Calu3 (cell line): ENCODE measurements around the gene MPND. TPM values are rescaled to one million over a fixed set of nuclear protein-coding genes. Genes with fewer than 3 reads are reported as not detected.

Experiments used
- BruUV-seq: library from RNA; stranded (reverse); fragments of 400-500 nt; replicated peaks from 2 replicates; lab custom pipeline; 2021; lab: Mats Ljungman, UMichigan
- CTCF ChIA-PET: fragments of 300-600 bp; sonication (Branson Sonifier 250); formaldehyde crosslinking; loops from one replicate; lab custom pipeline; 2022; ENCODE audit warnings: antibody characterized with exemption; lab: Charles Lee
- DNase-seq: peaks from one replicate; pipeline ENCODE4 v3.0.0; 2022
- H3K27ac Mint-ChIP-seq: one replicate; pipeline ENCODE4 v1.8.0; 2022; ENCODE audit warnings: mixed read lengths; ENCODE audit not compliant: unreplicated experiment
- H3K27me3 Mint-ChIP-seq: one replicate; pipeline ENCODE4 v1.8.0; 2022; ENCODE audit warnings: mixed read lengths; ENCODE audit not compliant: unreplicated experiment
- H3K36me3 Mint-ChIP-seq: one replicate; pipeline ENCODE4 v1.8.0; 2022; ENCODE audit warnings: mild to moderate bottlenecking, moderate library complexity, mixed read lengths; ENCODE audit not compliant: insufficient read depth, unreplicated experiment
- H3K4me1 Mint-ChIP-seq: one replicate; pipeline ENCODE4 v1.8.0; 2022; ENCODE audit warnings: mild to moderate bottlenecking, low read depth, mixed read lengths; ENCODE audit not compliant: unreplicated experiment
- H3K4me3 Mint-ChIP-seq: one replicate; pipeline ENCODE4 v1.8.0; 2022; ENCODE audit warnings: mild to moderate bottlenecking, low read depth, moderate library complexity, mixed read lengths; ENCODE audit not compliant: unreplicated experiment
- H3K9me3 Mint-ChIP-seq: one replicate; pipeline ENCODE4 v1.8.0; 2022; ENCODE audit warnings: low read depth, mixed read lengths; ENCODE audit not compliant: unreplicated experiment
- CTCF ChIP-seq: fragments of 200-600 bp; IDR thresholded peaks from one replicate; pipeline ENCODE4 v1.8.0; 2022; ENCODE audit warnings: antibody characterized with exemption; ENCODE audit not compliant: unreplicated experiment
- intact Hi-C: fragments of 100-400 bp; cut with micrococcal nuclease; formaldehyde crosslinking; loops from one replicate; pipeline ENCODE4 v1.10.0; 2022; ENCODE audit not compliant: unreplicated experiment
- total RNA-seq: library from RNA; stranded (reverse); gene quantifications from 2 replicates; pipeline ENCODE4 v1.2.3, GENCODE V29; 2022

The MPND gene
- total RNA-seq, 1 experiment from 2014 or later, result 21.1 TPM

GRCh38 chr19:4305659-4306058 is 37.7 kb upstream of the MPND start:
- DNase-seq, result no peak
- Mint-ChIP-seq H3K27me3 (peaks cover 27% of the 10 kb centered on the region), H3K4me3 (no peak overlapping the region), H3K9me3 (no peaks in the 10 kb centered on the region), H3K27ac (no peak overlapping the region), H3K4me1 (no peaks in the 10 kb centered on the region), H3K36me3 (peaks cover 5% of the 10 kb centered on the region)
- CTCF ChIA-PET, result no interaction called here
- no TSS peak for BruUV-seq
- intact Hi-C loops, result no loop called here
- no peak for TF ChIP-seq CTCF

GRCh38 chr19:4310247-4311121 is 32.9 kb upstream of the MPND start:
- Mint-ChIP-seq H3K4me1 (no peaks in the 10 kb centered on the region), H3K4me3 (no peak overlapping the region), H3K36me3 (peaks cover 5% of the 10 kb centered on the region), H3K27me3 (peaks cover 18% of the 10 kb centered on the region), H3K9me3 (no peaks in the 10 kb centered on the region), H3K27ac (no peak overlapping the region)
- intact Hi-C loops, result no loop called here
- BruUV-seq, result no TSS peak
- TF ChIP-seq CTCF, result no peak
- no peak for DNase-seq
- CTCF ChIA-PET, result interaction anchor here (0.6 kb wide), 1 partner anchor 861 kb away, joined by 4 read pairs; no protein-coding TSS in a partner anchor

GRCh38 chr19:4313847-4314490 is 29.4 kb upstream of the MPND start:
- Mint-ChIP-seq H3K4me3 (no peak overlapping the region), H3K36me3 (no peaks in the 10 kb centered on the region), H3K9me3 (no peaks in the 10 kb centered on the region), H3K4me1 (no peaks in the 10 kb centered on the region), H3K27me3 (peaks cover 14% of the 10 kb centered on the region), H3K27ac (no peak overlapping the region)
- intact Hi-C loops, result no loop called here
- CTCF ChIA-PET, result no interaction called here
- DNase-seq, result no peak
- no TSS peak for BruUV-seq
- TF ChIP-seq CTCF, result no peak

- Mint-ChIP-seq H3K9me3 (peaks cover 7% of the 10 kb centered on the region), H3K27ac (no peak overlapping the region), H3K4me1 (no peaks in the 10 kb centered on the region), H3K36me3 (no peaks in the 10 kb centered on the region), H3K4me3 (no peak overlapping the region), H3K27me3 (peaks cover 32% of the 10 kb centered on the region)
- CTCF ChIA-PET, result no interaction called here
- TF ChIP-seq CTCF, result no peak
- BruUV-seq, result no TSS peak
- DNase-seq, result no peak
- intact Hi-C loops, result no loop called here
Observed at GRCh38 chr19:4316956-4317355, 26.4 kb upstream of the MPND start.
